Left lung (tissue), 10 donors: ENCODE measurements around the gene ACTN3. TPM values are rescaled to one million over a fixed set of nuclear protein-coding genes. Genes with fewer than 3 reads are reported as not detected.
"Not testable (repeated sequence)": the region's sequence is repeated elsewhere in the genome, so short reads cannot be mapped to it uniquely, and the experiment has no call there.

Source experiments
- ATAC-seq: fragments of 200-7000 bp; cut with Tn5 transposase; one replicate; pipeline ENCODE4 v1.9.1; 2020; ENCODE audit warnings: moderate library complexity
- DNase-seq, 4 donors: peaks; one replicate each; pipeline ENCODE4 v3.0.0-alpha.2; 2013 to 2020
- H3K27ac ChIP-seq, 2 donors: fragments of 200-600 bp; sonication (generic) in 1 of 2; one replicate each; pipeline versions ENCODE4 v1.5.0 to v1.8.0; 2020 to 2021
- H3K27me3 ChIP-seq, 2 donors: fragments of 200-600 bp; sonication (generic) in 1 of 2; one replicate each; pipeline versions ENCODE4 v1.5.0 to v1.8.0; 2020 to 2021
- H3K36me3 ChIP-seq, 2 donors: fragments of 200-600 bp; sonication (generic) in 1 of 2; one replicate each; pipeline versions ENCODE4 v1.5.0 to v1.8.0; 2020 to 2021
- H3K4me1 ChIP-seq, 2 donors: fragments of 200-600 bp; one replicate each; pipeline ENCODE4 v1.8.0; 2021
- H3K4me3 ChIP-seq, 2 donors: fragments of 200-600 bp; sonication (generic) in 1 of 2; one replicate each; pipeline versions ENCODE4 v1.5.0 to v1.8.0; 2020 to 2021; ENCODE audit warnings: mild to moderate bottlenecking in 1 of 2
- H3K9me3 ChIP-seq, 2 donors: fragments of 200-600 bp; sonication (generic) in 1 of 2; one replicate each; pipeline versions ENCODE4 v1.5.0 to v1.8.0; 2020 to 2021
- intact Hi-C, 2 donors: fragments of 100-400 bp; cut with DNase I; formaldehyde crosslinking; loops; one replicate each; pipeline versions ENCODE4 v1.11.2 to v1.14.2; 2022
- polyA plus RNA-seq, 6 donors: library from polyadenylated mRNA; unstranded; fragments of 120-200 nt; gene quantifications; one replicate each; pipeline ENCODE4 v1.2.1, GENCODE V29; 2013; ENCODE audit not compliant: insufficient read length in 6 of 6
- total RNA-seq, 2 donors: library from RNA; stranded (reverse); fragmentation: NEBNext Ultra II Directional; extraction: Animal tissue kit (Norgen Biotek cat#: 25700); gene quantifications; one replicate each; pipeline ENCODE4 v1.2.1, GENCODE V29; 2021
- TF ChIP-seq, protein P1 (sequence below), 2 donors: fragments of 200-600 bp; sonication (generic) in 1 of 2; IDR thresholded peaks; one replicate each; pipeline versions ENCODE4 v1.5.0 to v1.8.0; 2021; ENCODE audit warnings: antibody characterized with exemption in 2 of 2
- donor health status: DM: no; HTN: yes; CAD: no.
- donor health status: DM: no; HTN: no; CAD: no.

The ACTN3 gene
- total and polyA plus RNA-seq, 8 donors = 0.06 to 0.16 TPM; not detected in 6

DNA sequence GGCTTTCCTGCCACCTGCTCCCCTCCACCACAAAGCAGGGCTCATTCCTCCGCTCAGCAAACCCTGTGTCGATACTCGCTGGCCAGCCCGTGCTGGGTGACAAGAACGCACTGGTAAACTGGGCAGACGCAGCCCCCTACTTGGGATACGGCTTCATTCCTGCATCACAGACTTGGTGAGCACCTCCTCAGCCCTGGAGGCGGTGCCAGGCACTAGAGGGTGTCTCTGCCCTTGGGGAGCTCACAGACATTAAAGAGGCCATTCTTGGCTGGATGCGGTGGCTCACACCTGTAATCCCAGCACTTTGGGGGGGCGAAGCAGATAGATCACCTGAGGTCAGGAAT lies 6.9 kb upstream of the ACTN3 start:
- Histone ChIP-seq H3K4me1 (peaks cover under 1 to 27% of the 10 kb centered on the region in 2 donors), H3K36me3 (peaks cover 0 to 74% of the 10 kb centered on the region in 2 donors), H3K27me3 (no peaks in the 10 kb centered on the region), H3K27ac (no peak overlapping the region), H3K4me3 (no peak overlapping the region), H3K9me3 (no peaks in the 10 kb centered on the region)
- intact Hi-C loops = no loop called here
- ATAC-seq = no peak
- DNase-seq = no peak
- TF ChIP-seq, protein P1, sequence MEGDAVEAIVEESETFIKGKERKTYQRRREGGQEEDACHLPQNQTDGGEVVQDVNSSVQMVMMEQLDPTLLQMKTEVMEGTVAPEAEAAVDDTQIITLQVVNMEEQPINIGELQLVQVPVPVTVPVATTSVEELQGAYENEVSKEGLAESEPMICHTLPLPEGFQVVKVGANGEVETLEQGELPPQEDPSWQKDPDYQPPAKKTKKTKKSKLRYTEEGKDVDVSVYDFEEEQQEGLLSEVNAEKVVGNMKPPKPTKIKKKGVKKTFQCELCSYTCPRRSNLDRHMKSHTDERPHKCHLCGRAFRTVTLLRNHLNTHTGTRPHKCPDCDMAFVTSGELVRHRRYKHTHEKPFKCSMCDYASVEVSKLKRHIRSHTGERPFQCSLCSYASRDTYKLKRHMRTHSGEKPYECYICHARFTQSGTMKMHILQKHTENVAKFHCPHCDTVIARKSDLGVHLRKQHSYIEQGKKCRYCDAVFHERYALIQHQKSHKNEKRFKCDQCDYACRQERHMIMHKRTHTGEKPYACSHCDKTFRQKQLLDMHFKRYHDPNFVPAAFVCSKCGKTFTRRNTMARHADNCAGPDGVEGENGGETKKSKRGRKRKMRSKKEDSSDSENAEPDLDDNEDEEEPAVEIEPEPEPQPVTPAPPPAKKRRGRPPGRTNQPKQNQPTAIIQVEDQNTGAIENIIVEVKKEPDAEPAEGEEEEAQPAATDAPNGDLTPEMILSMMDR (IDR thresholded peaks at IDR 0.05) = no peak

GRCh38 chr11:66540598-66540997 lies 6.1 kb upstream of the ACTN3 start:
- DNase-seq, intact Hi-C loops, H3K27ac ChIP-seq, H3K27me3 ChIP-seq, H3K9me3 ChIP-seq, ATAC-seq, H3K4me3 ChIP-seq: not testable (repeated sequence)
- Histone ChIP-seq H3K36me3 (peaks cover 0 to 70% of the 10 kb centered on the region in 2 donors), H3K4me1 (peaks cover 6 to 34% of the 10 kb centered on the region in 2 donors)

DNA sequence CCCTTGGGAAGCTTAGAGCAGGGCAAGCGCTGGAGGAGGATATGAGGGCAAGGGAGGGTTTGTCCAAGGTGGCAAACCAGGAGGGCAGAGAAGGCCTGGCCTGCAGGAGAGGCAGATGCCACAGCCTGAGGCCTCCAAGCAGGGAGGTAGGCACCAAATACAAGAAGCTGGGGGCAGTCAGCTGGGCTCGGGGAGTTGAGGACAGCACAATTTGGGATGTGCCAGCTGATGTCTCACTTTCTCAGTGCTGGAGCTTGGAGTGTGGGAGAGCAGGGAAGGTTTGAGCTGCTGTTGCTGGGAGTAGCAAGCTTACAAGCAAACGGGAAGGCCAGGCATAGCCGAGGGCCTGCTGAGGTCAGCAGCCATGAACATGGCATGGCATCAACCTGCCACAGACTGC lies 4.8 kb upstream of the ACTN3 start:
- H3K36me3 ChIP-seq = peaks cover 0 to 57% of the 10 kb centered on the region in 2 donors
- TF ChIP-seq, protein P1 (IDR thresholded peaks at IDR 0.05) = no peak

DNA sequence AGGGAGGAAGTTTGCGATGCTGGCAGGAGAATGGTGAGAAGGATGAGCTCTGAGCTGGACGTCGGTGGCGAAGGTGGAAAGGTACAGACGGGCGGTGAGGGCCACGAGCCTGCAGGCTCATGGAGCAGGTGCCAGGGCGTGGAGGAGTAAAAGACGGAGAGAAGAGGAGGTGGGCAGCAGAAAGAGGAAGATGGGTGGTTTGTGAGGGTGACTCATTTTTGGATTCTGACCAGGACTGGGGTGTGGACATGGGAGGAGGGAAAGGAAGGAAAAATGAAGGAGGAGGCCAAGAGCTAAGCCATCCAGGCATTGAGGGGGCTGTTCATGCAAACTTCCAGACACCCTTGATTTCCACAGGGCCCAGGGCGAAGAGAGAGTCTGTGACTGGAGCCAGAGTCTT lies 4.3 kb upstream of the ACTN3 start:
- peaks cover 0 to 7% of the 10 kb centered on the region in 2 donors for H3K27me3 ChIP-seq
- H3K36me3 ChIP-seq = peaks cover 0 to 54% of the 10 kb centered on the region in 2 donors
- intact Hi-C loops = no loop called here
- peaks cover 11 to 44% of the 10 kb centered on the region in 2 donors for H3K4me1 ChIP-seq
- H3K27ac ChIP-seq = no peak overlapping the region
- DNase-seq (no peak), ATAC-seq (no peak)
- H3K4me3 ChIP-seq = no peak overlapping the region
- TF ChIP-seq, protein P1 (IDR thresholded peaks at IDR 0.05) = no peak
- H3K9me3 ChIP-seq = no peaks in the 10 kb centered on the region

More for the DNA sequence above, 4.8 kb upstream of the ACTN3 start:
- intact Hi-C loops = no loop called here
- DNase-seq (no peak), ATAC-seq (no peak)
- Histone ChIP-seq H3K27me3 (peaks cover 0 to 5% of the 10 kb centered on the region in 2 donors), H3K4me1 (peaks cover 11 to 42% of the 10 kb centered on the region in 2 donors), H3K9me3 (no peaks in the 10 kb centered on the region), H3K27ac (no peak overlapping the region), H3K4me3 (no peak overlapping the region)

DNA sequence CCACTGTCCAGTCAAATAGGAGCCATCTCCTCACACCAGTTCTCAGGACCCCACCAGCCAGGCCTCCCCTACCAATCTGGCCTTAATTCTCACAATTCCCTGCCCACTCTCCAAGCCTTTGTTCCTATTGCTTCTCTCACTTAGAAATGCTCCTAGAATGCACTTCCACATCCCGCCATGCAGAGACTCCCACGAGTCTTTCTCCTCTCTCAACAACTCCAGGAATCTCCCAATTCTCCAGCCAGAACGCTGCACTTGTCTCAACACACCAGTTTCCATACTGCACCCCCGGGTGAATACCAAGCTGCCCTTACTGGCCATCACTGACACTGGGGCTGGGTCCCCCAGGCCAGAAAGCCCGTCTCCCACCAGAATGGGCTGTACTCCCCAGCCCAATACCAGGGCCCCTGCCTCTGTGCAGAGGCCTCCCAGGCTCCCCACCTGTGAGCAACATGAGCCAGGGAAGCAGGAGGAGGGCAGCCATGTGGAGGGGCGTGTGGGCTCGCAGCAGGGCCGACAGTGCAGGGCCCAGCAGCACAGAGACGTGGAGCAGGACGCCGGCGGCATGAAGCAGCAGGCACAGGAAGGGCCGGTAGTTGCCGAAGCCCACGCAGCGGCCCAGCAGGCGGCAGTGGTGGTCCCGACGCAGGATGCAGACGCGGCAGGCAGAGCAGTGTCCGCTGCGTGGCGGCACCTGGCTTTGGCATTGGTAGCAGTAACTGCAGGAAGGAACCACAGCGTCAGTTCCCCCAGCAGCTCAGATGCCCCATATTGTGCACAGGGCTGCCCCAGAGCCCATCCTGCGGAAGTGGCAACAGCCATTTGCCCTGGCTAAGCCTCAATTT lies 3.2 kb upstream of the ACTN3 start:
- Histone ChIP-seq H3K36me3 (peaks cover 0 to 44% of the 10 kb centered on the region in 2 donors), H3K27me3 (peaks cover 0 to 7% of the 10 kb centered on the region in 2 donors), H3K4me3 (no peak overlapping the region), H3K27ac (peak overlapping the region; percentile 4 to 15), H3K4me1 (peaks cover 11 to 44% of the 10 kb centered on the region in 2 donors), H3K9me3 (no peaks in the 10 kb centered on the region)
- TF ChIP-seq, protein P1 (IDR thresholded peaks at IDR 0.05) = peak in 1 of 2 donors; percentile 37
- ATAC-seq (no peak), DNase-seq (peak; percentile 37 to 85 (median 60))
- intact Hi-C loops = no loop called here

GRCh38 chr11:66544952-66545351 lies 1.8 kb upstream of the ACTN3 start:
- peaks cover 0 to 29% of the 10 kb centered on the region in 2 donors for H3K36me3 ChIP-seq
- DNase-seq, H3K27ac ChIP-seq, H3K27me3 ChIP-seq, ATAC-seq, H3K9me3 ChIP-seq, intact Hi-C loops: not testable (repeated sequence)
- H3K4me3 ChIP-seq = peak overlapping the region; percentile 67 to 81
- peaks cover 11 to 44% of the 10 kb centered on the region in 2 donors for H3K4me1 ChIP-seq
